Dedifferentiated amniotic fluid mesenchymal stem cell (primary cell): ENCODE results near the gene PKNOX2.

Experiments used
- DNase-seq: peaks from one replicate; pipeline ENCODE4 v3.0.0-alpha.2; 2016; ENCODE audit errors: extremely low spot score

PKNOX2 gene

GRCh38 chr11:125164422-125165110 is at the start of gene PKNOX2:
Gene PKNOX2 (plus strand): TSS chr11:125164751. CDS start chr11:125351306, 186,555 bp downstream.
- peak; percentile 66 for DNase-seq

- no peak for DNase-seq
Observed at GRCh38 chr11:125117429-125117828, 47.1 kb upstream of the PKNOX2 start.

GRCh38 chr11:125123194-125123946 is 41.2 kb upstream of the PKNOX2 start:
- DNase-seq: no peak

- no peak for DNase-seq
Observed at GRCh38 chr11:125123947-125124617, 40.5 kb upstream of the PKNOX2 start.

- no peak for DNase-seq
Observed at GRCh38 chr11:125124618-125124992, 39.9 kb upstream of the PKNOX2 start.

- peak; percentile 79 for DNase-seq
Observed at GRCh38 chr11:125128450-125128849, 36.1 kb upstream of the PKNOX2 start.

- no peak for DNase-seq
Observed at GRCh38 chr11:125129316-125129993, 35.1 kb upstream of the PKNOX2 start.

GRCh38 chr11:125132071-125132470 is 32.5 kb upstream of the PKNOX2 start:
- DNase-seq: no peak

GRCh38 chr11:125132596-125132995 is 32.0 kb upstream of the PKNOX2 start:
- no peak for DNase-seq

GRCh38 chr11:125136001-125136400 is 28.6 kb upstream of the PKNOX2 start:
- no peak for DNase-seq

- DNase-seq: no peak
Observed at GRCh38 chr11:125138966-125139365, 25.6 kb upstream of the PKNOX2 start.

GRCh38 chr11:125139778-125140177 is 24.8 kb upstream of the PKNOX2 start:
- DNase-seq: no peak

- DNase-seq: no peak
Observed at GRCh38 chr11:125140233-125140632, 24.3 kb upstream of the PKNOX2 start.

- DNase-seq: no peak
Observed at GRCh38 chr11:125141178-125141577, 23.4 kb upstream of the PKNOX2 start.

GRCh38 chr11:125141686-125142535 is 22.6 kb upstream of the PKNOX2 start:
- peak; percentile 26 for DNase-seq

GRCh38 chr11:125146232-125146631 is 18.3 kb upstream of the PKNOX2 start:
- DNase-seq: no peak

- DNase-seq: no peak
Observed at GRCh38 chr11:125147280-125147679, 17.3 kb upstream of the PKNOX2 start.

GRCh38 chr11:125148011-125148410 is 16.5 kb upstream of the PKNOX2 start:
- DNase-seq: no peak

GRCh38 chr11:125148743-125149142 is 15.8 kb upstream of the PKNOX2 start:
- no peak for DNase-seq

- DNase-seq: no peak
Observed at GRCh38 chr11:125153837-125154236, 10.7 kb upstream of the PKNOX2 start.

GRCh38 chr11:125154378-125155099 is 10.0 kb upstream of the PKNOX2 start:
- no peak for DNase-seq
